Activated CD8-positive, alpha-beta memory T cell treated with anti-CD3 and anti-CD28 coated beads for 48 hours (primary cell): ENCODE measurements around the gene LKAAEAR1.
"Not testable (repeated sequence)": the region's sequence is repeated elsewhere in the genome, so short reads cannot be mapped to it uniquely, and the experiment has no call there.

Source experiments
- DNase-seq, 3 experiments: peaks; one replicate each; pipeline ENCODE4 v3.0.0-alpha.2; 2020; ENCODE audit warnings: low read depth in 2 of 3, low spot score in 2 of 3

LKAAEAR1 gene

GRCh38 chr20:64083804-64084684 lies at the start of gene LKAAEAR1:
Gene LKAAEAR1 (minus strand): TSS chr20:64084398. CDS start chr20:64084219, 179 bp downstream.
- no peak for DNase-seq

- no peak for DNase-seq
Observed at GRCh38 chr20:64131406-64131805, 47.2 kb upstream of the LKAAEAR1 start.

- DNase-seq, result no peak
Observed at GRCh38 chr20:64130876-64131275, 46.7 kb upstream of the LKAAEAR1 start.

GRCh38 chr20:64130271-64130670 lies 46.1 kb upstream of the LKAAEAR1 start:
- DNase-seq, result no peak

GRCh38 chr20:64129146-64129782 lies 45.1 kb upstream of the LKAAEAR1 start:
- DNase-seq, result no peak

- not testable (repeated sequence) for DNase-seq
Observed at GRCh38 chr20:64123517-64123916, 39.3 kb upstream of the LKAAEAR1 start.

GRCh38 chr20:64122927-64123326 lies 38.7 kb upstream of the LKAAEAR1 start:
- not testable (repeated sequence) for DNase-seq

- DNase-seq, result no peak
Observed at GRCh38 chr20:64121586-64121985, 37.4 kb upstream of the LKAAEAR1 start.

- DNase-seq, result no peak
Observed at GRCh38 chr20:64119681-64120341, 35.6 kb upstream of the LKAAEAR1 start.

GRCh38 chr20:64119301-64119680 lies 35.1 kb upstream of the LKAAEAR1 start:
- DNase-seq, result no peak

- not testable (repeated sequence) for DNase-seq
Observed at GRCh38 chr20:64117432-64117777, 33.2 kb upstream of the LKAAEAR1 start.

- no peak for DNase-seq
Observed at GRCh38 chr20:64116541-64117431, 32.6 kb upstream of the LKAAEAR1 start.

GRCh38 chr20:64116016-64116415 lies 31.8 kb upstream of the LKAAEAR1 start:
- no peak for DNase-seq

GRCh38 chr20:64115171-64115911 lies 31.1 kb upstream of the LKAAEAR1 start:
- DNase-seq, result no peak

GRCh38 chr20:64114356-64114971 lies 30.3 kb upstream of the LKAAEAR1 start:
- no peak for DNase-seq

GRCh38 chr20:64113796-64114355 lies 29.7 kb upstream of the LKAAEAR1 start:
- DNase-seq, result no peak

- DNase-seq, result no peak
Observed at GRCh38 chr20:64113444-64113775, 29.2 kb upstream of the LKAAEAR1 start.

- no peak for DNase-seq
Observed at GRCh38 chr20:64112691-64113443, 28.7 kb upstream of the LKAAEAR1 start.
